HL-60/S4 treated with phorbol 12-myristate 13-acetate at 8.2 ng/mL for 4 days and 3 days (cell line): Measurements from ENCODE around the gene CNGA1.
"Not testable (repeated sequence)": the region's sequence is repeated elsewhere in the genome, so short reads cannot be mapped to it uniquely, and the experiment has no call there.

Source experiments
- in situ Hi-C: fragments of 300-500 bp; cut with MboI; formaldehyde crosslinking; loops from 2 replicates; pipeline ENCODE4 v1.15.0; 2022; ENCODE audit warnings: low sequenced_read_pairs

CNGA1 gene

DNA sequence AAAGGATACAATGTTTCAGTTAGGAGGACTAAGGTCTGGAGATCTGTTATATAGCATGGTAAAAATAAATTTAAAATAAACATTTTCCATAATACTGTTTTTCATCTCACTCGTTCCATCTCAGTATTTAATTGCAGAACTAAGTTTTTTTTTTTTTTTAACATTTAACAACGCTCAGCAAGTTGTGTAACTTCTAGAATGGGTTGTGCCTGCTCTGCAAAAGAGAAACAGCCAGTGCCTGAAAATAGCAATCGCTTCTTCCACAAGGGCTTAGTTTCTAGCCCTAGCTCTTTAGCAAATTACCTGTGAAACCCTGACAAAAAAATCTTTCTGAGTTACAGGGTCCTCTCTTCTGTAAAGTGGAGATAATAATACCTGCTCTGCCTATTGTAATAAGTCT, 41.9 kb downstream of the CNGA1 start:
- in situ Hi-C loops: no loop called here

DNA sequence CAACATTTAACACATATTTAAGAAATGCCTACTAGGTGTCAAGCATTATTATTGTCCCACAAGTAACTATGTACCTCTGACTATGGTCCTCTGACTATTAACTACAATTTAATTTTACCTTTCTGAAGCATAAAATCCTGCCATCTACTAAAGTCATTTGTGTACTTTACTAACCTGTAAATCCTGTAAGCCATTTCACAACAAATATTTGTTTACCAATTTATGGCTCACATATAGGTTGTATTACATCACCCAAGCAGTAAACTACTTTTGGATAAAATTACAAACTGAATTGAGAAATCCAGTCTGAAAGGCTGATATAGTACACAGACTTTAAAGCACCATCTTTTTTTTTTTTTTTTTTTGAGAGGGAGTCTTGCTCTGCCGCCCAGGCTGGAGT, 43.8 kb downstream of the CNGA1 start:
- in situ Hi-C loops: no loop called here

DNA sequence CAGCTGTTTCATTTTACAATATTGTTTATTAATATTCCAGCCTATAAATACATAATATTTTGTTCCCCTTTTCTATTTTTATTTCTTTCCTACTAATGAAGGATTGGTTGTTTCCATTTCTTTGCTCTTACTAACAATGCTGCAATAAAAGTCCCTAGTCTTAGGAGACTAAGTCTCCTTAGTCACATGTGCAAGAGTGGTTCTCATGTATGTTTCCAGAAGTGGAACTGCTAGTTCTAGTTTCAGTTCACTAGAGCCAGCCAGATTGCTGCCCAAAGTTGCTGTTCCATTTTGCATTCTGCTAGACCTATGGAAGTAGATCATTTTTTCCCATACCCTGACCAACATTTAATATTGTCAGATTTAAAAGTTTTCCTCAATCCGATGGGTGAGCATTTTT, 44.3 kb downstream of the CNGA1 start:
- in situ Hi-C loops: no loop called here

DNA sequence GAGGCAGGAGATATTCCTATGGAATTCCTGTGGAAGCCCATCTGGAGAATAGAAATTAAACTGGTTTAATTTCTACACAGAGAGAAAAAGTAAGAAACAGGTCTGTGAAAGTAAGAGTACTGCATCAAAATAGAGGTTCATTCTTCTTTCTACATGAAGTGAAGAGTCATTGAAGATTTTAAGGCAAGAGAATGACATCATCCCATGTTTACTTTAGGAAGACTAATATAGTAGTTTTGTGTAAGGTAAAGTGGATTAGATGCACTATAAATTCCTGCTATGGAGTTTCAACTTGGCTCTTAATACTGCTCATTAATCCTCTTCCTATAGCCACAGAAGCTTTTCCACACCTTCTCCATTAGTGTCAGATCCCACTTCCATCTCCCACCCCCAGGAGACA, 47.6 kb downstream of the CNGA1 start:
- in situ Hi-C loops: no loop called here

GRCh38 chr4:47954677-47955076, 61.8 kb downstream of the CNGA1 start:
- in situ Hi-C loops: no loop called here

GRCh38 chr4:47954245-47954644, 62.2 kb downstream of the CNGA1 start:
- in situ Hi-C loops: no loop called here

DNA sequence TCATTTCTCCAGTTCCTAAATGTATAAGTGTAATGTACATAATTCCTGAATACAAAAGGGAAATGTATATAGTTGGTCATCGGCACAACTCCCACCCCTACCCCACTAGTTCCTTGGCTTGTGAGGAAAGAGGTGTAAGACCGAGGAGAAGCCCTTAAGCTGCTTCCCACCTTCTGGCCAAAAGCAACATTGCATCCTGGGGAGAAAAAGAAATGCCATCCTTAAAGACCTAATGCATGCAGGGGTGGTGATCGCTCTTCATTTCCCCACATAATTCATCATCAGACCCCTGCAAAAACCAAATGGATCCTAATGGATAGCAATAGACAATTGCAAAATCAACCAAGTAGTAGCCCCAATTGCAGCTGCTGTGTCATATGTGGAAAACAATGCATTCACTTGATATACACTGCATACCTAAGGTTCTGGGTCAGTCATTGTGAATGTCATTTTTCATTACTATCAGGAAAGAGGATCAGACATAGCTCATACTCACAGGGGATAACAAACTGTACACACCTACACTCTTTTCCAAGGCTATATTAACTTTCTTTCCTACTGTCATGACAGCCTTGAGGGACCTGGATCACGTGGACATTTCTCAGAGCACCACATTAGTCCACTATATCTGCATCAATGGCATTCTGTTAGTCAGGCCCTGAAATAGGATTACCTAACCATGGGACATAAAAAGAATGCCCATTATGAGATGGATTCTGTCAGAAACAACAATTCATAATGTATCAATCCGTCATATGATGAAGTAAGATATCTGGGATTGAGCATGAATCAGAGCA, 70.4 kb downstream of the CNGA1 start:
- in situ Hi-C loops: no loop called here

- in situ Hi-C loops: no loop called here
Observed at GRCh38 chr4:47942081-47942819, 74.2 kb downstream of the CNGA1 start.

DNA sequence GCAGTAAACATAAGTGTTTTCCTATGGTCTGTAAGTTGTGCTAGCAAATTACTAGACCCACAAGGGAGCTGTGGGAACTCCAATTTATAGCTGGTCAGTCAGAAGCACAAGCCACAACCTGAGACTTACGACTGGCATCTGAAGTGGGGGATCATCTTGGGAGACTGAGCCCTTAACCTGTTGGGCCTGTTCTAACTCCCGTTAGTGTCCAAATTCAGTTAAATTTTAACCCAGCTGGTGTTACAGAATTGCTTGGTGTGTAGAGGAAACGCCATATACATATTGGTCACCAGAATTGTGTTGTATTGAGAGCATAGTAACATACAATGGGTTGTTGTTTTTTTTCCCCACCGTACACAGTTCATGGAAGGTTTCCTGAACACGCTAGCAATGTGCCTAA, 77.0 kb downstream of the CNGA1 start:
- in situ Hi-C loops: loop anchor here (10.0 kb wide), 1 partner anchor 235 kb away; no protein-coding TSS in a partner anchor

DNA sequence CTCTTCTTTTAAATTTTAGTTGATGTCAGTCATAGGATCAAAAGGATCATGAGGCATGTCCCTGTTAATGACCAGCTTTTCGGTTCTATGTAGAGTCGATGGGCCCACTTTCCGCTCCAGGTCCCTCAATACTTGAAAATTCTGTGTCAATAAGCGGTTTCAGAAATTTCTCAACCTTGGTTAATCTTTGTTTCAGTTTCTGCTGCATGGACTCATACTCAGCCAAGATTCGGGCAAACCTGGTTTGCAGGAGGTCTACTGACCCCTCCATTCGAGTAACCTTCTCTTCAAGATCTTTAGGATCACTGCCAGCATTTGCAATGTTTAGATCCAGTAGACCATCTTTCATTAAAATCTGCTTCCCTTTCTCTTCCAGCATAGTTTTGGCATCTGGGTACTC, 80.1 kb downstream of the CNGA1 start:
- in situ Hi-C loops: loop anchor here (10.0 kb wide), 1 partner anchor 232 kb away; no protein-coding TSS in a partner anchor

- in situ Hi-C loops: loop anchor here (10.0 kb wide), 1 partner anchor 229 kb away; no protein-coding TSS in a partner anchor
Observed at GRCh38 chr4:47933840-47934239, 82.6 kb downstream of the CNGA1 start.

GRCh38 chr4:47930971-47931804, 85.3 kb downstream of the CNGA1 start:
- in situ Hi-C loops: loop anchor here (10.0 kb wide), 1 partner anchor 226 kb away; no protein-coding TSS in a partner anchor

DNA sequence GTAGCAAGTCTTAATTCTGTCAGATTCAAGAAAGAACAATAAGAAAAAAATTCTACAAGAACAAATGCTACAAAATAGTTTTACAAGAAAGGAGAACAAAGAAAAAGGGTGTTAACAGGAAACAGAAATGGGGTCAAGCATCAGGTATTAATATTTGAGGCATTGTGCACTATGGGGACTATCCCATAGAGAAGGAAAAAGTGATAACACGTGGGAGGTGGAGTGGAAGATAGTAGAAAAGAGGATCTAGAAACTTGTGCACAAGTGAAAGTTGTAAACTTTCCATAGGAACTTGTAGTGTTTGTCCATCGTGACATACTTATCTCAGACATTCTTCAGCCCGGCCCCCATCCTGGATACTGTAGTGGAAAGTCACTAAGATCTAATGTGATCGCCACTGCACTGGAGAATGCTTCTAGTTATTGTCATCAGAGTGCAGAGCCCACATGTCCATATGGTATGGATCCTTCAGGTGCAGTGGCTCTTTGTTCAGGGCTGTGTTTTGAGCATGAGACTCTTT, 86.7 kb downstream of the CNGA1 start:
- in situ Hi-C loops: loop anchor here (10.0 kb wide), 1 partner anchor 225 kb away; no protein-coding TSS in a partner anchor

DNA sequence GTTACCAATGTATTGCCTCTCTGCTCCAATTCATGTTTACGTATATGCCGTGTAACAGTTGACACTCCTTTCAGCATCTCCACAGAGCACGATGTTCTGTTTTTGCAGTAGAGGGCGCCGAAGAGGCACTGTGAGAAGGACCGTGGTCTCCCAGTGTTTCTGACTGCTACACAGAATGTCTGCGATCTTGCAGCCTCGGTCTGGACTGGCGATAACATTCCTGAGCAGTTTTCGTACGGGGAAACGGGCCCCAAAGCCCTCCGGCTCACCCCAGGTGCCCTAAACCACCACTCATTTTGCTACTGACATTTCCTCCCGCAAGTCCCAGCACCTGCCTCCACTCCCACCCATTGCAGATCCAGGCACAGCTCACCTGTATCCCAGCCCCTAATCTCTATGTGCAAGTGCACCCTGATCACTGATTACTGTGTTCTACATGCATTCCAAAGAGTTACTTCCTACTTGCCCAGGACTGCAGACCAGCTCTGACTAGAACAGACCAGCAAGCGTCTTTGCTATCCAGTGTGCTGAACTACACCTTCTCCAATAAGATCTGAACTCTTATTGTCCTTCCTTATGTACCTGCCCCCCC, 89.7 kb downstream of the CNGA1 start:
- in situ Hi-C loops: no loop called here

DNA sequence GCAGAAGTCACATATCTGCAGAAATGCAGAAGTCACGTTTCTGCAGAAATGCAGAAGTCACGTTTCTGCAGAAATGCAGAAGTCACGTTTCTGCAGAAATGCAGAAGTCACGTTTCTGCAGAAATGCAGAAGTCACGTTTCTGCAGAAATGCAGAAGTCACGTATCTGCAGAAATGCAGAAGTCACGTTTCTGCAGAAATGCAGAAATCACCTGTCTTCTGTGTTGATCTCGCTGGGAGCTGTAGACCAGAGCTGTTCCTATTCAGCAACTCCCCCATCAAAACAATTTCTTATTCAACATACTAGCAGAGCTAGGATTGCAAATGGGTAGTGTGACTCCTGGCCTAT, 93.2 kb downstream of the CNGA1 start:
- in situ Hi-C loops: not testable (repeated sequence)

DNA sequence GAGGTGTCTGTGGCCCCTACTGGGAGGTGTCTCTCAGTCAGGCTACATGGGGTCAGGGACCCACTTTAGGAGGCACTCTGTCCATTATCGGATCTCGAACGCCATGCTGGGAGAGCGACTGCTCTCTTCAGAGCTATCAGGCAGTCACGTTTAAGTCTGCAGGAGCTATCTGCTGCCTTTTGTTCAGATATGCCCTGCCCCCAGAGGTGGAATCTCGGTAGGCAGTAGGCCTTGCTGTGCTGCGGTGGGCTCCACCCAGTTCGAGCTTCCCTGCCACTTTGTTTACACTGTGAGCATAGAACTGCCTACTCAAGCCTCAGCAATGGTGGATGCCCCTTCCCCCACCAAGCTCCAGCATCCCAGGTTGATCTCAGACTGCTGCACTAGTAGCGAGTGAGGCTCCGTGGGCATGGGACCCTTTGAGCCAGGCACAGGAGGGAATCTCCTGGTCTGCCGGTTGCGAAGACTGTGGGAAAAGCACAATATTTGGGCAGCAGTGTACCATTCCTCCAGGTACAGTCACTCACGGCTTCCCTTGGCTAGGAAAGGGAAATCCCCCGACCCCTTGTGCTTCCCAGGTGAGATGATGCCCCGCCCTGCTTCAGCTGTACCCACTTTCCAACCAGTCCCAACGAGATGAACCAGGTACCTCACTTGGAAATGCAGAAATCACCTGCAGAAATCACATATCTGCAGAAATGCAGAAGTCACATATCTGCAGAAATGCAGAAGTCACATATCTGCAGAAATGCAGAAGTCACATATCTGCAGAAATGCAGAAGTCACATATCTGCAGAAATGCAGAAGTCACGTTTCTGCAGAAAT, 93.8 kb downstream of the CNGA1 start:
- in situ Hi-C loops: not testable (repeated sequence)

DNA sequence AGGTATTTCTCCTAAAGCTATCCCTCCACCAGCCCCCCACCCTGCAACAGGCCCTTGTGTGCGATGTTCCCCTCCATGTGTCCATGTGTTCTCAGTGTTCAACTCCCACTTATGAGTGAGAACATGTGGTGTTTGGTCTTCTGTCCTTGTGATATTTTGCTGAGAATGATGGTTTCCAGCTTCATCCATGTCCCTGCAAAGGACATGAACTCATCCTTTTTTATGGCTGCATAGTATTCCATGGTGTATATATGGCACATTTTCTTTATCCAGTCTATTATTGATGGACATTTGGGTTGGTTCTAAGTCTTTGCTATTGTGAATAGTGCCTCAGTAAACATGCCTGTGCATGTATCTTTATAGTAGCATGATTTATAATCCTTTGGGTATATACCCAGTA, 99.3 kb downstream of the CNGA1 start:
- in situ Hi-C loops: not testable (repeated sequence)

GRCh38 chr4:47915378-47915777, 101.1 kb downstream of the CNGA1 start:
- in situ Hi-C loops: no loop called here

- in situ Hi-C loops: no loop called here
Observed at GRCh38 chr4:47914926-47915237, 101.6 kb downstream of the CNGA1 start.
